GM21786 (cell line): ENCODE results near the gene ZIM2.
"Not testable (repeated sequence)": the region's sequence is repeated elsewhere in the genome, so short reads cannot be mapped to it uniquely, and the experiment has no call there.

Experiments used
- ATAC-seq: cut with Tn5 transposase; IDR thresholded peaks from one replicate; pipeline ENCODE4 v1.9.1; 2021; ENCODE audit not compliant: unreplicated experiment

Gene ZIM2

GRCh38 chr19:56840451-56841192, at the start of gene ZIM2, which contains the start of gene PEG3:
Gene ZIM2, minus strand, starts transcription at chr19:56840726. Its CDS starts 16,449 bp downstream, at chr19:56824277.
Gene PEG3, minus strand, starts transcription at chr19:56840726. Its CDS starts 16,071 bp downstream, at chr19:56824655.
- ATAC-seq, result no peak

DNA sequence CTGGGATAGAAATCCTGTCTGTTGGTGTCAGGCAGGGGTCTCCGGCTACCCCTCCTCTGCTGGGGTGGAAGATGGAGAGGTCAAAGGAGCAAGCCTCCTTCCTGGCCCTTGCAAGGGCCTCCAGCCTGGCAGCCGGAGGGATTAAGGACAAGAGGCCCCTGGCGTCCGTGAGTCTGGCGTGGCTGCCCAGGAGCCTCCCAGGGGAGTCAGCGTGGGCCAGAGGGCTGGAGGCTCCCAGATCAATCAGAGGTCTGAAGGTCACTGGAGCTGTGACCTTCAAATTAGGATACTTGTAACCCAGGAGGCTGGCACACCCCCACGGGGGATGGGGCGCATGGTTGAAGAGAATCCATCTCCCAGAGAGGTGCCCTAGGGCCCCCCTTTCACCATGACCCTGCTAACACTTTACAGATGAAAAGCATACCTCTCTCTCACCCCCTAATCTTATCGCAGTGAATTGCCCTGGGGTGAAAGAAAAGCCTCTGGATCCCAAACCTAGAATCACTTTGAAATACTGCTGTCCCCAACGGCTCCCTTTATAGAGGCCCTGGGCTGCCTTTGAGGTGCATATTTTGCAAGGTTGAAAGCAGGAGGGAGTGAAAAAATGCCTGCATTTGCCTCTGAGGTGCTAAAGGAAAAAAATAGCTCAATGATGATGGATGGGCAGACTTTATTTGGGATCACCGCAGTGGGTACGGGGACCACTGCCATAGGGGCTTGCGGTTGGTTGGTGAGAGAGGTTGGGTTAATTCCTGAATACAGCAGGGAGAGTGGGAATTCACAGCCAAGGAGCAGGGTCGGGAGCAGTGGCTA, 44.9 kb upstream of the ZIM2 start:
- no peak for ATAC-seq

- no peak for ATAC-seq
Measured at GRCh38 chr19:56884441-56884840, 43.9 kb upstream of the ZIM2 start.

GRCh38 chr19:56880592-56881190, 40.2 kb upstream of the ZIM2 start:
- no peak for ATAC-seq

GRCh38 chr19:56877069-56877715, 36.7 kb upstream of the ZIM2 start:
- ATAC-seq, result no peak

GRCh38 chr19:56875717-56876116, 35.2 kb upstream of the ZIM2 start:
- ATAC-seq, result no peak

GRCh38 chr19:56874530-56874929, 34.0 kb upstream of the ZIM2 start:
- ATAC-seq, result no peak

DNA sequence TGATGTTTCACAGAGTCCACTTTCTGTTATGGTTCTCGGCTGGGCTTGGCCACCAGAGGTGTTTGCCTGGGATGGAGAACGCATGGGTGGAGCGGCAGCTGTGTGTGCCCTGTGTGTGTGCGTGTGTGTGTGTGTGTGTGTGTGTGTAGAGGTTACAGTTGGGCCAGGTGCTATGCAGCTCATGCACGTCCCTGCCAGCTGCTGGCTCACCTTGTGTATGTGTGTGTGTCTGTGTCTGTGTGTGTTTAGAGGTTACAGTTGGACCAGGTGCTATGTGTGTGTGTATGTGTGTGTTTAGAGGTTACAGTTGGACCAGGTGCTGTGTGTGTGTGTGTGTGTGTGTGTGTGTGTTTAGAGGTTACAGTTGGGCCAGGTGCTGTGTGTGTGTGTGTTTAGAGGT, 33.0 kb upstream of the ZIM2 start:
- ATAC-seq, result no peak

DNA sequence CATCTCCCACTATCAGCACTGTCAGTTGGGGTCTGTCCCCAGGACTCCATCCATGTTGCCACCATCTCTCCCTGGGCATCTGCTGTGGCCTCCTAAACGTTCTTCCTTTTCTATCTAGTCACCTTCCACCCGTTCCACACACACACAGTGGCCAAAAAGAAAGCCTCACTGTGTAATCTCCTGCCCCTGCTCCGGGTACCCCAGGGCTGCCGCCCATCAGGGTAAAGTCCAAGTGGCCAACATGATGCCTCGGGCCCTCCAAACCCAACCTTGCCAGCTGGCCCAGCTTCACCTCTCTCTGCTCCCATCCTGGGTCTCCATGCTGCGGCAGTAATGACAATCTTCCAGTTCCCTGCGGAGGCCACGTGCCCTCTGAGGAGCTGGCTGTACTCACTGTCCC, 29.4 kb upstream of the ZIM2 start:
- no peak for ATAC-seq

DNA sequence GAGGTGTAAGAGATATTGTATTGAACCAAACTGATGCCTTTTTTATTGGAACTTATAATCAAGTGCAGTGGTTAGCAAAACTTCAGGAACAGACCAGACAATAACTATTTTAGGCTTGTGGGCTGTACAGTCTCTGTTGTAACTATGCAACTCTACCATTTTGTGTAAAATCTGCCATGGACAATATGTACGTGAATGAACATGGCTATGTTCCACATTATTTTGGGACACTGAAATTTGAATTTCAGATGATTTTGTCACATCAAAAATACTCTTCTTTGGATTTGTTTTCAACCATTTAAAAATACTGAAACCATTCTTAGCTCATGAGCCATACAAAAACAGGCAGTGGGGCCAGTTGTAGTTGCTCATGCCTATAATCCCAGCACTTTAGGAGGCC, 27.9 kb upstream of the ZIM2 start:
- no peak for ATAC-seq

- ATAC-seq, result no peak
Measured at GRCh38 chr19:56866538-56866937, 26.0 kb upstream of the ZIM2 start.

GRCh38 chr19:56864443-56865125, 24.1 kb upstream of the ZIM2 start:
- ATAC-seq, result no peak

DNA sequence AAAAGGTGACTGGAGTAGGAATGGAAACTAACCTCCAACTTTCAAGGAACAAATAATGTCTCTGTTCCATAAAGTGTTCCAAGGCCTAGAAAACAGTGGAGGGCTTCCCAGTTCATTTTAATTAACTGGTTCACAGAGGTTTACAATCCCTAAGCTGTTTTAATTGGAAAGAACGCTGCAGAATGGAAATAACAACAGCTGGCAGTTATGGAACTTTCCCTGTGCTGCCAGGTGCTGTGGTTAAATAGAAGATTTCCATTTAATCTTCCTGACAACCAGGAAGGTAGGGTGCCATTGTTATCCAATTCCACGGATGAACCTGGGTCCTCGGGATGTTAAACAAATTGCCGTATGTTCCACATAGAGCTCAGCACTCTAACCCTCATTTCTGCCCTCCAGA, 22.2 kb upstream of the ZIM2 start:
- no peak for ATAC-seq

GRCh38 chr19:56860409-56860808, 19.9 kb upstream of the ZIM2 start:
- ATAC-seq, result not testable (repeated sequence)

DNA sequence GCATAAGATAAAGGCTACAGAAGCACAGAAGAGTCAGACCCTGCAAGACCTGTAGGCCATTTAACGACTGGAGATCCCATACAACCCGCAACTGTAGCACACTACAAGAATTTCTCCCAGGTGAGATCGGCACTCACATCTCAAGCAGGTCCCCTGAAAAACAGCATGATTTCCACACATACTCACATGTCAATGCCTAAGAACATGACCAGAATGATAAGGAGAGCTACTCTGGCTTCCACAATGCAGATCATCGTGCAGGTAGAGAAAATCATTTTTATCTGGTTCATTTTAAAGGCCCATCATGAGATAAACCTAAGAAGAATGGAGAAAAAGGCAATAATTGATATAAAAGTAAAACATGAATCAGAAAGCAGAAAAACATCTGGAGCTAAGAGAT, 17.5 kb upstream of the ZIM2 start:
- ATAC-seq, result no peak

DNA sequence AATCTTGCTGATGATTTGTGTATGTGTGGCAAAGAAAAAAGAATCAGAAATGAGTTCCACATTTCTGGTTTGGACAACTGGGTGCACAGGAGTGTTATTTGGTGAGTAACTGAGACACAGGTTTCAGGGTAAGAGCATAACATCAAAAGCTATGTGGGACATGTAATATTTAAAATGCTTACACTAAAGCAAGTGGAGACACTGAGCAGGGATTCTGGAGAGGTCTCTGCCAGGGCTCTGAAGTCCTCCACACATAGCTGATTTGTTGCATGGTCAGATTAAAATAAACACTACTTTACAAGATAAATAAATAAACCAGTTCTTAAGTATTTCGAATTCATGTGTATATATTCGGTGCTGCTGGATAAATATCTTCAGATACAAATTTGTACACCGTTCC, 16.3 kb upstream of the ZIM2 start:
- no peak for ATAC-seq

DNA sequence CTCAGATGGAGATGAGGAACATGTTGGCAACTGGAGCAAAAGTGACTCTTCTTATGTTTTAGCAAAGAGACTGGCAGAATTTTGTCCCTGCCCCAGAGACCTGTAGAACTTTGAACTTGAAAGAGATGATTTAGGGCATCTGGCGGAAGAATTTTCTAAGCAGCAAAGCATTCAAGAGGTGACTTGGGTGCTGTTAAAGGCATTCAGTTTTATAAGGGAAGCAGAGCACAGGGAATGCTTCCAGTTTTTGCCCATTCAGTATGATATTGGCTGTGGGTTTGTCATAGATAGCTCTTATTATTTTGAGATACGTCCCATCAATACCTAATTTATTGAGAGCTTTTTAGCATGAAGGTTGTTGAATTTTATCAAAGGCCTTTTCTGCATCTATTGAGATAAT, 11.8 kb upstream of the ZIM2 start:
- ATAC-seq, result not testable (repeated sequence)

DNA sequence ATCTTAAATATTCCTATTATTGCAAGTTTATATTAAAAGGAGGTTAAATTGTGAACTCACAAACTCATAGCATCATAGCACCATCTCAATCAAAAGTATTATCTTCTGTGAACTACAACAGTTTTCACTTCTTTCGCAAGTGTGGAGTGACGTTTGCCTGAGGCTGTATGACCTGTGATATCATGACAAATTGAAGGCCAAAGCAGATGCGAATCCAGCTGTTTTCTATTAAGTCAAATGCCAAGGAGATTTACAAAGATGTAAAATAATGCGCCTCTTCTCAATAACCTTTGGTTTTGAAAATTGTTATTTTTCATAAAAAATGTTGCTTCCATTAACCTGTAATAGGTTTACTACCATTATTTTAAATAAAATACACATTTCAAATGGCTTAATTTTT, 7.6 kb upstream of the ZIM2 start:
- no peak for ATAC-seq

GRCh38 chr19:56842412-56842811, 1.9 kb upstream of the ZIM2 start:
- no peak for ATAC-seq

DNA sequence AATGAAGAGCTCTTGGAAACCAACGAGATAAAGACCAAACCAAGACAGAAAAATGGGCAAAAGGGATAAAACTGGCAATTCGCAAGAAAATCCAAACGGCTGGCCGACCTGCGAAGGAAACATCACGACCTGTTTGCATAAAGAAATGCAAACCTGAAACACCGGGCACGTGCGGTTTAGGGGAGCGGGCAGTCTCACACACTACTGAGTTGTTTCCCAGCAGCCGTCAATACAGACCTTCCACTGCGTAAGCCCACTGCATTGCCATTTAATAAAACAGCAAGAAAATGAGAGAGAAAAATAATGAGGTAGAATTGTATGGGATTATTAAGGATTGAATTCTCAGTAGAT, 642 bp upstream of the ZIM2 start:
- no peak for ATAC-seq
